B cell (primary cell): ENCODE measurements around the gene GP1BB. TPM values are rescaled to one million over a fixed set of nuclear protein-coding genes. Genes with fewer than 3 reads are reported as not detected.

ENCODE experiments used
- ATAC-seq: fragments of 200-7000 bp; cut with Tn5 transposase; one replicate; pipeline ENCODE4 v1.10.0; 2021; ENCODE audit warnings: low read depth, mild to moderate bottlenecking, moderate number of reproducible peaks, moderate library complexity
- CTCF ChIA-PET: fragments of 350-600 bp; sonication (Branson Sonifier 250); formaldehyde crosslinking; loops from one replicate; lab custom pipeline; 2021; ENCODE audit warnings: antibody characterized with exemption, inconsistent platforms; lab: Charles Lee
- POLR2A ChIA-PET: fragments of 350-600 bp; sonication (Branson Sonifier 250); formaldehyde crosslinking; loops from one replicate; lab custom pipeline; 2021; ENCODE audit warnings: antibody characterized with exemption; lab: Charles Lee
- DNase-seq: peaks from one replicate; pipeline ENCODE4 v3.0.0; 2013
- H2AFZ ChIP-seq: 2 replicates; pipeline ENCODE4 v1.6.1; 2012; ENCODE audit warnings: mild to moderate bottlenecking, low read depth, low read length; ENCODE audit not compliant: insufficient read depth, poor library complexity, severe bottlenecking
- H3K27ac ChIP-seq, 2 donors: 1 replicate in 1 of 2; 2 replicates in 1 of 2; pipeline ENCODE4 v1.5.1; 2012 to 2013; ENCODE audit warnings: low read length in 2 of 2, mild to moderate bottlenecking in 2 of 2, moderate library complexity in 1 of 2
- H3K27me3 ChIP-seq, 4 experiments: fragments of 200-600 bp in 1 of 4; sonication (generic) in 1 of 4; replicated peaks in 1 of 4; 1 replicate in 2 of 4; 2 replicates in 2 of 4; pipeline versions ENCODE4 v1.6.1 to v1.7.0; 2013 to 2016; ENCODE audit warnings: low read length in 3 of 4, mild to moderate bottlenecking in 2 of 4, mixed read lengths in 1 of 4, moderate library complexity in 1 of 4; ENCODE audit not compliant: insufficient read depth in 4 of 4, control insufficient read depth in 3 of 4; ENCODE audit errors: control extremely low read depth in 1 of 4
- H3K36me3 ChIP-seq, 2 experiments: replicated peaks in 1 of 2; 1 replicate in 1 of 2; 2 replicates in 1 of 2; pipeline versions ENCODE4 v1.6.1 to v1.7.1; 2013; ENCODE audit warnings: low read length in 1 of 2; ENCODE audit not compliant: insufficient read depth in 2 of 2, control insufficient read depth in 1 of 2; ENCODE audit errors: control extremely low read depth in 1 of 2, extremely low read depth in 1 of 2
- H3K4me1 ChIP-seq, 2 donors: fragments of 200-600 bp in 1 of 2; sonication (generic) in 1 of 2; 1 replicate in 1 of 2; 2 replicates in 1 of 2; pipeline versions ENCODE4 v1.5.1 to v1.6.1; 2013 to 2017; ENCODE audit warnings: low read length in 2 of 2; ENCODE audit not compliant: control insufficient read depth in 2 of 2, insufficient read depth in 2 of 2
- H3K4me2 ChIP-seq: replicated peaks from 2 replicates; pipeline ENCODE3; 2012; ENCODE audit warnings: mild to moderate bottlenecking, low read depth, low read length; ENCODE audit not compliant: poor library complexity, severe bottlenecking
- H3K4me3 ChIP-seq, 5 experiments: fragments of 200-600 bp in 1 of 5; sonication (generic) in 1 of 5; 1 replicate in 3 of 5; 2 replicates in 2 of 5; pipeline versions ENCODE4 v1.5.1 to v1.7.0; 2011 to 2016; ENCODE audit warnings: low read length in 4 of 5, mild to moderate bottlenecking in 4 of 5, low read depth in 2 of 5, control low read depth in 1 of 5, moderate library complexity in 1 of 5; ENCODE audit not compliant: insufficient read depth in 1 of 5; ENCODE audit errors: control extremely low read depth in 1 of 5, extremely low read depth in 1 of 5
- H3K79me2 ChIP-seq: fragments of 200-600 bp; sonication (generic); one replicate; pipeline ENCODE4 v1.6.0; 2016; ENCODE audit warnings: low read length; ENCODE audit not compliant: control insufficient read depth, insufficient read depth
- H3K9ac ChIP-seq: fragments of 200-600 bp; sonication (generic); 2 replicates; pipeline ENCODE4 v1.6.1; 2017; ENCODE audit warnings: mild to moderate bottlenecking, low read length, moderate library complexity
- H3K9me3 ChIP-seq, 3 donors: one replicate each; pipeline versions ENCODE4 v1.6.1 to v1.7.1; 2013; ENCODE audit warnings: low read length in 2 of 3; ENCODE audit not compliant: control insufficient read depth in 2 of 3, insufficient read depth in 1 of 3; ENCODE audit errors: control extremely low read depth in 1 of 3
- H4K20me1 ChIP-seq: 2 replicates; pipeline ENCODE4 v1.6.0; 2012; ENCODE audit warnings: mild to moderate bottlenecking, low read length; ENCODE audit not compliant: insufficient read depth, control insufficient read depth, poor library complexity, severe bottlenecking
- H3K27ac Mint-ChIP-seq: one replicate; pipeline ENCODE4 v1.8.0; 2021; ENCODE audit warnings: mixed read lengths
- H3K27me3 Mint-ChIP-seq: one replicate; pipeline ENCODE4 v1.8.0; 2021; ENCODE audit warnings: mixed read lengths
- H3K4me1 Mint-ChIP-seq: one replicate; pipeline ENCODE4 v1.8.0; 2021; ENCODE audit warnings: mixed read lengths
- H3K4me3 Mint-ChIP-seq: one replicate; pipeline ENCODE4 v1.8.0; 2021; ENCODE audit warnings: mixed read lengths
- H3K9me3 Mint-ChIP-seq: one replicate; pipeline ENCODE4 v1.8.0; 2022; ENCODE audit warnings: mixed read lengths; ENCODE audit not compliant: insufficient read depth
- EZH2 ChIP-seq: IDR thresholded peaks from 2 replicates; pipeline ENCODE4 v1.6.1; 2012; ENCODE audit warnings: borderline replicate concordance, low read depth, mild to moderate bottlenecking, moderate library complexity, low read length; ENCODE audit not compliant: insufficient read depth, poor library complexity, severe bottlenecking
- WGBS: methylation state at CpG from one replicate; pipeline ENCODE4 v1.1.5; 2013; ENCODE audit warnings: missing lambda C conversion rate; ENCODE audit not compliant: insufficient coverage; 5-methylcytosine and 5-hydroxymethylcytosine counted together
- intact Hi-C: fragments of 100-400 bp; cut with micrococcal nuclease; formaldehyde crosslinking; loops from one replicate; pipeline ENCODE4 v1.10.0; 2022
- polyA plus RNA-seq: library from polyadenylated mRNA; depleted of rRNA; stranded (reverse); fragments of >200 nt; gene quantifications from 2 replicates; pipeline ENCODE4 v1.2.3, GENCODE V29; 2012
- total RNA-seq, 2 donors: library from RNA; stranded (reverse); fragments of 120-200 nt in 1 of 2; gene quantifications; 1 replicate in 1 of 2; 2 replicates in 1 of 2; pipeline versions ENCODE4 v1.2.3 to v1.2.4, GENCODE V29; 2013 to 2022
- TF ChIP-seq, protein P1 (sequence below): fragments of 200-600 bp; IDR thresholded peaks from one replicate; pipeline ENCODE4 v1.8.0; 2022; ENCODE audit warnings: antibody characterized with exemption, mild to moderate bottlenecking

Gene GP1BB
- total and polyA plus RNA-seq, 2 donors (not counting 1 experiment from before 2014, with no cell fraction given): 0.31 TPM; not detected in 1

DNA sequence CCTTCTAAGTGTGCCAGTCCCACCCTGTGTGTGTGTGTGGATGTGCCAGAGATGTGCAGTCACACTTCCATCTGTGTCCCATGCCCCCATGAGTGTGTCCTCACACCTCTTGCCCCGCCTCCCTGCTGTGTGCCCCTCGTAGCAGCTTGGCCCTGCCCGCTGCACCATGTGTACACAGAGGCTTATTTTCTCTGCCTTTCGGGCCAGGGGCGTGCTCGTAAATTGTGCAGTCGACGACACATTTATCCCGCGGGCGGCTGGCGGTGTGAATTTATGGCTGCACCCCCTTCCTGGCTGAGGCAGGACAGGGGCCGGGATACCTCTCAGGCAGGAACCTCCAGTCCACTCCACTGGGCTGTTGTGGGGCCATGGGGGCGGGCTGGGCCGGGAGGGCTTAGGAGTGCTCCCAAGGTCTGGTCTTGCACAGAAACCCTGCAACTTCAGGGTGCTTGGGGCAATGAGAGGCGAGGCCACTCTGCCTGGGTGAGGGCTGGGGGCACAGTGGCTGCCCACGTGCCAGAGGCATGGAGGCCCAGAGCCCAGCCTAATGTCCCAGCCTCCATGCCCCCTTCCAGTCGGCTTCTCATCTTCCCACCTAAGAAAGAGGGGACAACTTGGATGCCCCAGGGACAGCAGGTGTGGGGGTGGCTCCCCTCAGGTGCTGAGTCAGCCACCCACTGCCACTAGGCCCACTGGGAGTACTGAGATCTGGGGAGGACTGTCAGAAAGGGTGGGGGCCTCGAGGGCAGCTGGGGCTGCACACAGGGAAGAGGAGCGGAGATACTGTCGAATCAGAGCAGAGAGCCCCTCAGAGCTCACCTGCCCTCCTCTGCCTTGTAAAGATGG lies 12.5 kb downstream of the GP1BB start:
- DNase-seq (no peak), ATAC-seq (no peak)
- H3K4me3 ChIP-seq: no peak overlapping the region
- no peak overlapping the region for H3K4me3 Mint-ChIP-seq
- no peak overlapping the region for H3K27ac ChIP-seq
- peaks cover 4% of the 10 kb centered on the region in 2 donors for H3K4me1 ChIP-seq
- no peak overlapping the region for H3K27ac Mint-ChIP-seq
- WGBS: 79% methylated on average over 20 of the region's 21 CpGs
- no peak overlapping the region for H3K4me2 ChIP-seq
- no peak overlapping the region for H3K9ac ChIP-seq
- no peaks in the 10 kb centered on the region for H3K27me3 Mint-ChIP-seq
- no peaks in the 10 kb centered on the region for H3K9me3 Mint-ChIP-seq
- CTCF ChIA-PET: no interaction called here
- peaks cover 0 to 4% (median 0%) of the 10 kb centered on the region in 4 experiments for H3K27me3 ChIP-seq
- H4K20me1 ChIP-seq: no peaks in the 10 kb centered on the region
- no peaks in the 10 kb centered on the region for H3K79me2 ChIP-seq
- H3K4me1 Mint-ChIP-seq: no peaks in the 10 kb centered on the region
- no peaks in the 10 kb centered on the region for H3K9me3 ChIP-seq
- intact Hi-C loops: no loop called here
- H3K36me3 ChIP-seq: no peaks in the 10 kb centered on the region
- POLR2A ChIA-PET: no interaction called here
- no peak overlapping the region for H2AFZ ChIP-seq
- no peak for TF ChIP-seq EZH2
- TF ChIP-seq, protein P1, sequence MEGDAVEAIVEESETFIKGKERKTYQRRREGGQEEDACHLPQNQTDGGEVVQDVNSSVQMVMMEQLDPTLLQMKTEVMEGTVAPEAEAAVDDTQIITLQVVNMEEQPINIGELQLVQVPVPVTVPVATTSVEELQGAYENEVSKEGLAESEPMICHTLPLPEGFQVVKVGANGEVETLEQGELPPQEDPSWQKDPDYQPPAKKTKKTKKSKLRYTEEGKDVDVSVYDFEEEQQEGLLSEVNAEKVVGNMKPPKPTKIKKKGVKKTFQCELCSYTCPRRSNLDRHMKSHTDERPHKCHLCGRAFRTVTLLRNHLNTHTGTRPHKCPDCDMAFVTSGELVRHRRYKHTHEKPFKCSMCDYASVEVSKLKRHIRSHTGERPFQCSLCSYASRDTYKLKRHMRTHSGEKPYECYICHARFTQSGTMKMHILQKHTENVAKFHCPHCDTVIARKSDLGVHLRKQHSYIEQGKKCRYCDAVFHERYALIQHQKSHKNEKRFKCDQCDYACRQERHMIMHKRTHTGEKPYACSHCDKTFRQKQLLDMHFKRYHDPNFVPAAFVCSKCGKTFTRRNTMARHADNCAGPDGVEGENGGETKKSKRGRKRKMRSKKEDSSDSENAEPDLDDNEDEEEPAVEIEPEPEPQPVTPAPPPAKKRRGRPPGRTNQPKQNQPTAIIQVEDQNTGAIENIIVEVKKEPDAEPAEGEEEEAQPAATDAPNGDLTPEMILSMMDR: no peak
